ENCODE results near the gene LGR6. TPM values are rescaled to one million over a fixed set of nuclear protein-coding genes. Genes with fewer than 3 reads are reported as not detected.

Gene LGR6
- total and polyA plus RNA-seq, 2 of the 8 experiments (the other 6 are each of a cell fraction or from before 2014, with no cell fraction given) = 0.50 to 1.0 TPM

GRCh38 chr1:202148391-202148790 lies 45.2 kb upstream of the LGR6 start:
- peaks cover 0 to 7% (median 2%) of the 10 kb centered on the region in 4 experiments; a peak in 3 of 7 replicates for H3K27me3 ChIP-seq (replicated peaks in 1 of 4; ENCODE audit: control insufficient read depth in 3 of 4, extremely low read depth in 1 of 4, insufficient read depth in 3 of 4, low read length in 3 of 4)
- no peak overlapping the region for H4K5ac ChIP-seq (ENCODE audit: insufficient read length, low read depth, low read length)
- peak overlapping the region; percentile 2; the same call in 1 of the 2 replicates for H2BK15ac ChIP-seq (ENCODE audit: low read length)
- no peak overlapping the region for H3K9ac ChIP-seq (replicated peaks in 1 of 4; ENCODE audit: extremely low read depth in 1 of 4, low read depth in 3 of 4, low read length in 3 of 4)
- no peaks in the 10 kb centered on the region for H3K36me3 ChIP-seq (ENCODE audit: control insufficient read depth in 2 of 4, insufficient read depth in 4 of 4, low read length in 3 of 4)
- CTCF ChIA-PET (ENCODE audit: partially characterized antibody) = interaction anchor here (0.8 to 1.9 kb wide), 3 partner anchors 12 to 40 kb away, joined by 3 to 11 read pairs (median 5); no protein-coding TSS in a partner anchor
- H3K79me1 ChIP-seq (ENCODE audit: low read depth, low read length) = no peaks in the 10 kb centered on the region; the same call in 1 of the 2 replicates
- H3K79me2 ChIP-seq (ENCODE audit: control insufficient read depth in 1 of 2, insufficient read depth in 2 of 2, low read length in 2 of 2) = peaks cover 0 to 3% of the 10 kb centered on the region in 2 experiments; a peak in 2 of 4 replicates
- no peak overlapping the region for H3K14ac ChIP-seq (ENCODE audit: insufficient read length)
- H4K20me1 ChIP-seq (replicated peaks in 1 of 2; ENCODE audit: control insufficient read depth in 1 of 2, insufficient read depth in 2 of 2, low read length in 2 of 2) = no peaks in the 10 kb centered on the region
- no peak overlapping the region for H3K23ac ChIP-seq (ENCODE audit: insufficient read length)
- peaks cover 3 to 8% (median 5%) of the 10 kb centered on the region in 4 experiments; a peak in 6 of 7 replicates for H3K4me1 ChIP-seq (replicated peaks in 1 of 4; ENCODE audit: control insufficient read depth in 3 of 4, insufficient read depth in 4 of 4, low read length in 3 of 4)
- no peak overlapping the region for H3K27ac ChIP-seq (ENCODE audit: low read depth, low read length)
- no peak overlapping the region for H2BK12ac ChIP-seq (ENCODE audit: low read depth, low read length)
- FAIRE-seq (no peak), DNase-seq (ENCODE audit: low read depth in 1 of 2, low spot score in 2 of 2) (no peak)
- H3K4me3 ChIP-seq (ENCODE audit: extremely low read depth in 1 of 4, insufficient read depth in 2 of 4, low read depth in 3 of 4, low read length in 4 of 4) = no peak overlapping the region
- H3K4ac ChIP-seq (replicated peaks; ENCODE audit: insufficient read length, low read depth, low read length) = no peak overlapping the region
- H3K4me2 ChIP-seq (ENCODE audit: insufficient read depth in 1 of 2, low read depth in 2 of 2, low read length in 2 of 2) = no peak overlapping the region
- H2AFZ ChIP-seq (ENCODE audit: low read length) = no peak overlapping the region
- H3K23me2 ChIP-seq (ENCODE audit: low read depth, low read length) = peaks cover 9% of the 10 kb centered on the region; the same call in 1 of the 2 replicates
- H3K56ac ChIP-seq (replicated peaks; ENCODE audit: insufficient read length, low read depth, low read length) = no peak overlapping the region
- no peak overlapping the region for H2BK20ac ChIP-seq (ENCODE audit: low read length)
- H3K9me3 ChIP-seq (ENCODE audit: insufficient read depth in 2 of 2, low read depth in 1 of 2, low read length in 1 of 2) = no peaks in the 10 kb centered on the region
- no peak overlapping the region for H4K91ac ChIP-seq (replicated peaks; ENCODE audit: insufficient read length, low read length)
- no peak overlapping the region for H2BK120ac ChIP-seq (replicated peaks; ENCODE audit: low read depth, low read length)
- H2AK5ac ChIP-seq (ENCODE audit: low read depth, low read length) = no peak overlapping the region
- H3K18ac ChIP-seq (ENCODE audit: extremely low read depth, low read length) = no peak overlapping the region
- H2BK5ac ChIP-seq (ENCODE audit: low read depth, low read length) = no peak overlapping the region
- WGBS, 2 experiments (ENCODE audit: extremely low coverage in 1 of 2, insufficient coverage in 1 of 2, insufficient read length in 1 of 2, insufficient replicate concordance in 2 of 2, low coverage in 1 of 2, low lambda C conversion rate in 2 of 2, missing lambda C conversion rate in 1 of 2) = 89% methylated on average over 4 of the region's 4 CpGs; no CpG with 5 or more reads in 1 of the 2 experiments
- POLR2A ChIA-PET (ENCODE audit: partially characterized antibody) = no interaction called here
- no peak overlapping the region for H4K8ac ChIP-seq (ENCODE audit: extremely low read depth, insufficient read depth, low read length)
